HEK293 (cell line): ENCODE results near the gene UGT2B10.

Experiments
- CTCF ChIA-PET: fragments of 350-600 bp; formaldehyde crosslinking; extraction: SDS; loops from one replicate; lab custom pipeline; 2021; ENCODE audit warnings: antibody characterized with exemption; lab: Yijun Ruan, JAX
- POLR2A ChIA-PET: fragments of 300-600 bp; formaldehyde crosslinking; extraction: SDS; loops from one replicate; lab custom pipeline; 2020; ENCODE audit warnings: antibody characterized with exemption, inconsistent platforms; lab: Yijun Ruan, JAX
- H3K27ac ChIP-seq: fragments of 200-500 bp; sonication (Bioruptor generic); 2 replicates; pipeline ENCODE4 v1.5.1; 2014; ENCODE audit warnings: low read depth, low read length, control low read depth, inconsistent platforms; ENCODE audit errors: extremely low read depth
- H3K36me3 ChIP-seq, 2 experiments: fragments of 200-500 bp in 1 of 2; sonication (Bioruptor generic) in 1 of 2; 1 replicate in 1 of 2; 2 replicates in 1 of 2; pipeline ENCODE4 v1.5.1; 2014 to 2017; ENCODE audit warnings: inconsistent platforms in 2 of 2, low read length in 2 of 2; ENCODE audit not compliant: control insufficient read depth in 2 of 2, insufficient read depth in 1 of 2
- H3K4me1 ChIP-seq: fragments of 200-500 bp; sonication (Bioruptor generic); 2 replicates; pipeline ENCODE4 v1.5.1; 2014; ENCODE audit warnings: mild to moderate bottlenecking, low read length, inconsistent platforms; ENCODE audit not compliant: control insufficient read depth, insufficient read depth
- H3K4me3 ChIP-seq: 2 replicates; pipeline ENCODE4 v1.5.1; 2011; ENCODE audit warnings: low read depth, mild to moderate bottlenecking, control low read depth, low read length, moderate library complexity
- H3K9me3 ChIP-seq: fragments of 200-500 bp; sonication (Bioruptor generic); 2 replicates; pipeline ENCODE4 v1.5.1; 2014; ENCODE audit warnings: low read depth, low read length, inconsistent platforms; ENCODE audit not compliant: control insufficient read depth, insufficient read depth
- BCL11B ChIP-seq: fragments of 450-650 bp; formaldehyde crosslinking; IDR thresholded peaks from 2 replicates; pipeline ENCODE4 v1.5.1; 2016; ENCODE audit warnings: low read depth, missing biosample characterization, missing genetic modification characterization
- GLI2 ChIP-seq: fragments of 450-650 bp; formaldehyde crosslinking; IDR thresholded peaks from 2 replicates; pipeline ENCODE4; 2017; ENCODE audit warnings: missing biosample characterization, missing genetic modification characterization, low read depth, borderline replicate concordance
- KLF9 ChIP-seq: fragments of 450-650 bp; formaldehyde crosslinking; IDR thresholded peaks from 2 replicates; pipeline ENCODE4 v1.5.1; 2016; ENCODE audit warnings: missing biosample characterization, missing genetic modification characterization, low read depth
- MZF1 ChIP-seq: fragments of 450-650 bp; formaldehyde crosslinking; IDR thresholded peaks from 2 replicates; pipeline ENCODE4 v1.5.1; 2017; ENCODE audit warnings: missing biosample characterization, missing genetic modification characterization, borderline replicate concordance
- TSHZ1 ChIP-seq: fragments of 450-650 bp; formaldehyde crosslinking; IDR thresholded peaks from 2 replicates; pipeline ENCODE4 v1.5.1; 2016; ENCODE audit warnings: missing biosample characterization, missing genetic modification characterization, borderline replicate concordance
- ZFHX2 ChIP-seq: fragments of 450-650 bp; formaldehyde crosslinking; conservative IDR thresholded peaks from 2 replicates; pipeline ENCODE4 v1.5.1; 2016; ENCODE audit warnings: missing biosample characterization, missing genetic modification characterization
- ZFP37 ChIP-seq: fragments of 450-650 bp; formaldehyde crosslinking; IDR thresholded peaks from 2 replicates; pipeline ENCODE4 v1.5.1; 2016; ENCODE audit warnings: missing biosample characterization, missing genetic modification characterization
- ZNF114 ChIP-seq: fragments of 450-650 bp; formaldehyde crosslinking; IDR thresholded peaks from 2 replicates; pipeline ENCODE4 v1.5.0; 2017; ENCODE audit warnings: missing biosample characterization, missing genetic modification characterization
- ZNF138 ChIP-seq: fragments of 450-650 bp; formaldehyde crosslinking; IDR thresholded peaks from 2 replicates; pipeline ENCODE4 v1.5.1; 2016; ENCODE audit warnings: missing biosample characterization, missing genetic modification characterization, borderline replicate concordance
- ZNF184 ChIP-seq: fragments of 450-650 bp; IDR thresholded peaks from 2 replicates; pipeline ENCODE4 v1.5.1; 2018; ENCODE audit warnings: missing biosample characterization, mild to moderate bottlenecking, missing genetic modification characterization
- ZNF214 ChIP-seq: fragments of 450-650 bp; formaldehyde crosslinking; IDR thresholded peaks from 2 replicates; pipeline ENCODE4 v1.5.1; 2017; ENCODE audit warnings: missing biosample characterization, mild to moderate bottlenecking, missing genetic modification characterization, borderline replicate concordance
- ZNF37A ChIP-seq: fragments of 450-650 bp; IDR thresholded peaks from 2 replicates; pipeline ENCODE4 v1.5.1; 2018; ENCODE audit warnings: missing biosample characterization, missing genetic modification characterization
- ZNF426 ChIP-seq: fragments of 450-650 bp; formaldehyde crosslinking; IDR thresholded peaks from 2 replicates; pipeline ENCODE4 v1.5.1; 2017; ENCODE audit warnings: missing biosample characterization, missing genetic modification characterization, mild to moderate bottlenecking, inconsistent platforms, moderate library complexity
- ZNF623 ChIP-seq: fragments of 450-650 bp; formaldehyde crosslinking; IDR thresholded peaks from 2 replicates; pipeline ENCODE4 v1.5.1; 2016; ENCODE audit warnings: missing biosample characterization, missing genetic modification characterization
- ZSCAN30 ChIP-seq: fragments of 450-650 bp; IDR thresholded peaks from 2 replicates; pipeline ENCODE4 v1.5.1; 2018; ENCODE audit warnings: missing biosample characterization, mild to moderate bottlenecking, missing genetic modification characterization, moderate library complexity
- TF ChIP-seq, protein P1 (sequence below): fragments of 450-650 bp; formaldehyde crosslinking; IDR thresholded peaks from 2 replicates; pipeline ENCODE4 v1.5.1; 2016; ENCODE audit warnings: missing biosample characterization, missing genetic modification characterization
- TF ChIP-seq, protein P2 (sequence below): fragments of 450-650 bp; formaldehyde crosslinking; IDR thresholded peaks from 2 replicates; pipeline ENCODE4 v1.5.1; 2016; ENCODE audit warnings: missing biosample characterization, missing genetic modification characterization
- TF ChIP-seq, protein P3 (sequence below): fragments of 450-650 bp; IDR thresholded peaks from 2 replicates; pipeline ENCODE4 v1.5.1; 2018; ENCODE audit warnings: missing biosample characterization, mild to moderate bottlenecking, missing genetic modification characterization
- TF ChIP-seq, protein P4 (sequence below): fragments of 450-650 bp; formaldehyde crosslinking; IDR thresholded peaks from 2 replicates; pipeline ENCODE4 v1.5.1; 2016; ENCODE audit warnings: missing biosample characterization, missing genetic modification characterization, low read depth

The UGT2B10 gene

GRCh38 chr4:68855771-68856170 lies 40.0 kb downstream of the UGT2B10 start:
- POLR2A ChIA-PET, result interaction anchor here (0.6 kb wide), 1 partner anchor 137 kb away, joined by 3 read pairs; no protein-coding TSS in a partner anchor
- H3K4me1 ChIP-seq, result no peaks in the 10 kb centered on the region
- CTCF ChIA-PET, result no interaction called here
- no peaks in the 10 kb centered on the region for H3K36me3 ChIP-seq
- TF ChIP-seq GLI2 (tag by site-specific recombination), result no peak
- no peak for TF ChIP-seq ZNF623 (tag by site-specific recombination)
- no peak for TF ChIP-seq ZNF114 (tag by site-specific recombination)
- TF ChIP-seq, protein P1, sequence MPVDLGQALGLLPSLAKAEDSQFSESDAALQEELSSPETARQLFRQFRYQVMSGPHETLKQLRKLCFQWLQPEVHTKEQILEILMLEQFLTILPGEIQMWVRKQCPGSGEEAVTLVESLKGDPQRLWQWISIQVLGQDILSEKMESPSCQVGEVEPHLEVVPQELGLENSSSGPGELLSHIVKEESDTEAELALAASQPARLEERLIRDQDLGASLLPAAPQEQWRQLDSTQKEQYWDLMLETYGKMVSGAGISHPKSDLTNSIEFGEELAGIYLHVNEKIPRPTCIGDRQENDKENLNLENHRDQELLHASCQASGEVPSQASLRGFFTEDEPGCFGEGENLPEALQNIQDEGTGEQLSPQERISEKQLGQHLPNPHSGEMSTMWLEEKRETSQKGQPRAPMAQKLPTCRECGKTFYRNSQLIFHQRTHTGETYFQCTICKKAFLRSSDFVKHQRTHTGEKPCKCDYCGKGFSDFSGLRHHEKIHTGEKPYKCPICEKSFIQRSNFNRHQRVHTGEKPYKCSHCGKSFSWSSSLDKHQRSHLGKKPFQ (tag by site-specific recombination), result no peak
- no peak for TF ChIP-seq ZFP37 (tag by site-specific recombination)
- no peak for TF ChIP-seq ZNF37A (tag by site-specific recombination)
- no peak for TF ChIP-seq ZSCAN30
- TF ChIP-seq ZFHX2, result no peak
- no peak for TF ChIP-seq MZF1 (tag by site-specific recombination)
- TF ChIP-seq, protein P2, sequence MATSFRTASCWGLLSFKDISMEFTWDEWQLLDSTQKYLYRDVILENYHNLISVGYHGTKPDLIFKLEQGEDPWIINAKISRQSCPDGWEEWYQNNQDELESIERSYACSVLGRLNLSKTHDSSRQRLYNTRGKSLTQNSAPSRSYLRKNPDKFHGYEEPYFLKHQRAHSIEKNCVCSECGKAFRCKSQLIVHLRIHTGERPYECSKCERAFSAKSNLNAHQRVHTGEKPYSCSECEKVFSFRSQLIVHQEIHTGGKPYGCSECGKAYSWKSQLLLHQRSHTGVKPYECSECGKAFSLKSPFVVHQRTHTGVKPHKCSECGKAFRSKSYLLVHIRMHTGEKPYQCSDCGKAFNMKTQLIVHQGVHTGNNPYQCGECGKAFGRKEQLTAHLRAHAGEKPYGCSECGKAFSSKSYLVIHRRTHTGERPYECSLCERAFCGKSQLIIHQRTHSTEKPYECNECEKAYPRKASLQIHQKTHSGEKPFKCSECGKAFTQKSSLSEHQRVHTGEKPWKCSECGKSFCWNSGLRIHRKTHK (tag by site-specific recombination), result no peak
- TF ChIP-seq KLF9, result no peak
- no peak overlapping the region for H3K4me3 ChIP-seq
- H3K27ac ChIP-seq, result no peak overlapping the region
- H3K9me3 ChIP-seq, result no peaks in the 10 kb centered on the region

- CTCF ChIA-PET, result no interaction called here
- no peaks in the 10 kb centered on the region for H3K36me3 ChIP-seq
- no peak for TF ChIP-seq ZNF138
- TF ChIP-seq, all 188 proteins: peak for 0
- no peak overlapping the region for H3K27ac ChIP-seq
- H3K9me3 ChIP-seq, result no peaks in the 10 kb centered on the region
- POLR2A ChIA-PET, result no interaction called here
- H3K4me3 ChIP-seq, result no peak overlapping the region
- H3K4me1 ChIP-seq, result no peaks in the 10 kb centered on the region
Observed at GRCh38 chr4:68858039-68858438, 42.2 kb downstream of the UGT2B10 start.

DNA sequence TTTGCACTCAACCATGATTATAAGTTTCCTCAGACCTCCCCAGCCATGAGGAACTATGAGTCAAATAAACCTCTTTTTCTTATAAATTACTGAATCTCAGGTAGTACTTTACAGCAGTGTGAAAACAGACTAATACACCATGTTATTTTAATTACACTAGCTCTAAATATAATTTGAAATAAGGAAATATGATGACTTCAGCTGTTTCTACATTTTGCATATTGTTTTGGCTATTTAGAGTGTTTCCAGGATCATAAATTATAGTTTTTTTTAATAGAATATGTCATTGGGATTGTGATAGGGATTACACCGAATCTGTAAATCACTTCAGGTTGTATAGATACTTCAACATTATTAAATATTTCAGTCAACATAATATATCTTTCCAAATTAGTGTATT lies 43.9 kb downstream of the UGT2B10 start:
- H3K9me3 ChIP-seq, result no peaks in the 10 kb centered on the region
- ChIA-PET POLR2A (no interaction called here), CTCF (interaction anchor here (0.6 kb wide), 1 partner anchor 30 kb away, joined by 3 read pairs; no protein-coding TSS in a partner anchor)
- H3K36me3 ChIP-seq, result no peaks in the 10 kb centered on the region
- no peaks in the 10 kb centered on the region for H3K4me1 ChIP-seq
- H3K27ac ChIP-seq, result no peak overlapping the region
- no peak overlapping the region for H3K4me3 ChIP-seq
- TF ChIP-seq ZFP37 (tag by site-specific recombination) (no peak), ZNF426 (no peak), ZNF214 (tag by site-specific recombination) (no peak), BCL11B (tag by site-specific recombination) (no peak), ZNF184 (no peak), TSHZ1 (tag by site-specific recombination) (no peak)
- TF ChIP-seq, protein P3, sequence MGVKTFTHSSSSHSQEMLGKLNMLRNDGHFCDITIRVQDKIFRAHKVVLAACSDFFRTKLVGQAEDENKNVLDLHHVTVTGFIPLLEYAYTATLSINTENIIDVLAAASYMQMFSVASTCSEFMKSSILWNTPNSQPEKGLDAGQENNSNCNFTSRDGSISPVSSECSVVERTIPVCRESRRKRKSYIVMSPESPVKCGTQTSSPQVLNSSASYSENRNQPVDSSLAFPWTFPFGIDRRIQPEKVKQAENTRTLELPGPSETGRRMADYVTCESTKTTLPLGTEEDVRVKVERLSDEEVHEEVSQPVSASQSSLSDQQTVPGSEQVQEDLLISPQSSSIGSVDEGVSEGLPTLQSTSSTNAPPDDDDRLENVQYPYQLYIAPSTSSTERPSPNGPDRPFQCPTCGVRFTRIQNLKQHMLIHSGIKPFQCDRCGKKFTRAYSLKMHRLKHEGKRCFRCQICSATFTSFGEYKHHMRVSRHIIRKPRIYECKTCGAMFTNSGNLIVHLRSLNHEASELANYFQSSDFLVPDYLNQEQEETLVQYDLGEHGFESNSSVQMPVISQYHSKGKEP (tag by site-specific recombination), result no peak
- TF ChIP-seq, protein P2 (tag by site-specific recombination), result no peak
- TF ChIP-seq, protein P4, sequence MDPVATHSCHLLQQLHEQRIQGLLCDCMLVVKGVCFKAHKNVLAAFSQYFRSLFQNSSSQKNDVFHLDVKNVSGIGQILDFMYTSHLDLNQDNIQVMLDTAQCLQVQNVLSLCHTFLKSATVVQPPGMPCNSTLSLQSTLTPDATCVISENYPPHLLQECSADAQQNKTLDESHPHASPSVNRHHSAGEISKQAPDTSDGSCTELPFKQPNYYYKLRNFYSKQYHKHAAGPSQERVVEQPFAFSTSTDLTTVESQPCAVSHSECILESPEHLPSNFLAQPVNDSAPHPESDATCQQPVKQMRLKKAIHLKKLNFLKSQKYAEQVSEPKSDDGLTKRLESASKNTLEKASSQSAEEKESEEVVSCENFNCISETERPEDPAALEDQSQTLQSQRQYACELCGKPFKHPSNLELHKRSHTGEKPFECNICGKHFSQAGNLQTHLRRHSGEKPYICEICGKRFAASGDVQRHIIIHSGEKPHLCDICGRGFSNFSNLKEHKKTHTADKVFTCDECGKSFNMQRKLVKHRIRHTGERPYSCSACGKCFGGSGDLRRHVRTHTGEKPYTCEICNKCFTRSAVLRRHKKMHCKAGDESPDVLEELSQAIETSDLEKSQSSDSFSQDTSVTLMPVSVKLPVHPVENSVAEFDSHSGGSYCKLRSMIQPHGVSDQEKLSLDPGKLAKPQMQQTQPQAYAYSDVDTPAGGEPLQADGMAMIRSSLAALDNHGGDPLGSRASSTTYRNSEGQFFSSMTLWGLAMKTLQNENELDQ (tag by site-specific recombination), result no peak
